Stimulated activated CD4-positive, alpha-beta T cell treated with anti-CD3 and anti-CD28 coated beads, Interleukin-12 subunit alpha, Interleukin-12 subunit beta, amount 100 ng/mL, for 4 hours (primary cell): Measurements from ENCODE around the gene LTBP2.

Experiments used
- DNase-seq: peaks from one replicate; pipeline ENCODE4 v3.0.0-alpha.2; 2020

LTBP2 gene

GRCh38 chr14:74611650-74612349 is at the start of gene LTBP2:
TSS of gene LTBP2 (minus strand) at chr14:74612237. CDS start at chr14:74611944, 293 bp downstream.
- peak; percentile 12 for DNase-seq

DNA sequence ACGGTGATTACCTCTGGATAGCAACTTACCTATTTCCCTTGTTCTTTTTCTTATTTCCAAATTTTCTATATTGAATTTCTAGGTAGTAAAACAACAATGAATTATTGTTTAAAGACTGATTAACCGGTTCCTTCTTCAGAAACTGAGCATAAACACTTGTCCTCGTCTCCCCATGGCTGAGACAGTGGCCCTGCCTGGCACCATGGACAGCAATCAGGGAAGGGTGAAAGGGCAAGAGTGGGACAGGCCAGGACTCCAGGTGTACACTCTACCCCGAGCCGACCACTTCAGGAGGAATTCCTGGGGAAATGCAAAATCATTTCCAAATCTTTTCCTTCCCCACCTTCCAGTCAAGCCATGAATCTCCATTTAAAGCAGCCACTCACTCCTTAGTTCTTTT is 48.8 kb upstream of the LTBP2 start:
- no peak for DNase-seq

- no peak for DNase-seq
These were observed 48.1 kb upstream of the LTBP2 start for GRCh38 chr14:74660167-74660566.

GRCh38 chr14:74658535-74659131 is 46.6 kb upstream of the LTBP2 start:
- DNase-seq, result no peak

DNA sequence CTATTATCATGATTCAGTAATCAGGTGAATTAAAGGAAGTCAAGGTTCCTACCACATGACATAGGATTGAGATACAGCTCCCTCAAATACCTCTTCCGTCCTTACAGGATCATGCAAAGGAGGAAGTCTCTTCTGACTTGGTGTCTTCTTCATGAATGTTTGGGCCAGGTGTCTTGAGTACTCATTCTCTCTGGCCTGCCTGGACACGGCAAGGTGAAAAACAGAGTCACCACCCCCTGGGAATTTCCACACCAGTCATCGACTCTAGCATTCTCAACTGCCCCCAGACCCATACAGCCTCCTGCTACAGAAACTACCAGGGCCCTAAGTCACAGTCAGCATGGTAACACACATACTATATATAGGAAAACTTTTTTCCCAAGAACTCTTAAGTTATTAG is 44.9 kb upstream of the LTBP2 start:
- no peak for DNase-seq

DNA sequence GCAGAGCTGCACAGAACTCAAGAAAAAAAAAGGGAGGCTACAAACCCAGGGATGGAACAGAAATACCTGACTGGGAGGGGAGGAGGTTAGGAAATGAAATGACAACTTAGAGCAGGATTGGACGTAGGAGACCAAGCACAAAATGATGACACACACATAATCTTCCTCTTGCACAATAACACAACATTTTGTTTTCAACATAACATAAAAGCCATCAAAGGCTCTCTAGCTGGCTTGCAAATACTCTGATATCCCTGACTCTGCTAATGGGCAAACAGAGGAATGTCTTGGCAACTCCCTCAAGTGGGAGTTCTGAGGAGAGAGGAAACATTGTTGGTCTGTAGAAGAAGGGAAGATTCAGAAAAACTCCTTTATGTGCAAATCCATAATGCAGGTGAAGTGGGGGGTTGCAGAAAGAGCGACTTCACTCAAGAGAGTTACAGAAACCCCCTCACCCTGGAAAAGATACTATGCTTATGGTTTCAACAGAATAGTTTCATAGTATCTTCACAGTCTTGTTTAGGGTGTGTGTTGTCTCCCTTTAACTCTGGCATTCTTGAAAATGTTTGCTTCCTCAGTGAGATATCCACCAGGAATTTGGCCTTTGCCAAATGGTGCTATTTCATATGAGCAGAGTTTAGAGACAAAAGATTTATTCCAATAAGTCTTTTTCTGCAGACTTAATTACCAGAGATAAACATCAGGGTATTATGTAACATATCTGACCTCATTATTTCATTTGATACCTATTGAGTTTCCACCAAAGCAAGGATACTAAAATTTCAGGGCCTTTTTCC is 43.8 kb upstream of the LTBP2 start:
- no peak for DNase-seq

DNA sequence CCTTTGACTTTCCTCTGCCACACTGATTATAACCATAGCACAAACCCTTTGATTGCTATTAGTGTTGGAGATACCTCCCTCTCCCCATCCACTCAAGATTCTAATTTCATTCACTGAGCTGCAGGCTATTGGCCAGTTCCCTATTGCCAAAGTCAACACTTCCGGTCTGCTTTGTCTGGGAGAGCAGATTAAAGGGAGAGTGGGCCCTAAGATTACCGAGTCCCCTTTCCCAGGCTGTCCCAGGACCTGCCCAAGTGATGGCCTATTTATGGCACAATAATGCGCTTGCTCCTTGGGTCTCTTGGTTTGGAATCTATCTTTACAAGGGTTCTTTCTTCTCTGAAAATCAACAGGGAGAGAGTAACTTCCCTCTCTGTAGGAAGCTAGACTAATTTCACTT is 42.9 kb upstream of the LTBP2 start:
- DNase-seq, result no peak

DNA sequence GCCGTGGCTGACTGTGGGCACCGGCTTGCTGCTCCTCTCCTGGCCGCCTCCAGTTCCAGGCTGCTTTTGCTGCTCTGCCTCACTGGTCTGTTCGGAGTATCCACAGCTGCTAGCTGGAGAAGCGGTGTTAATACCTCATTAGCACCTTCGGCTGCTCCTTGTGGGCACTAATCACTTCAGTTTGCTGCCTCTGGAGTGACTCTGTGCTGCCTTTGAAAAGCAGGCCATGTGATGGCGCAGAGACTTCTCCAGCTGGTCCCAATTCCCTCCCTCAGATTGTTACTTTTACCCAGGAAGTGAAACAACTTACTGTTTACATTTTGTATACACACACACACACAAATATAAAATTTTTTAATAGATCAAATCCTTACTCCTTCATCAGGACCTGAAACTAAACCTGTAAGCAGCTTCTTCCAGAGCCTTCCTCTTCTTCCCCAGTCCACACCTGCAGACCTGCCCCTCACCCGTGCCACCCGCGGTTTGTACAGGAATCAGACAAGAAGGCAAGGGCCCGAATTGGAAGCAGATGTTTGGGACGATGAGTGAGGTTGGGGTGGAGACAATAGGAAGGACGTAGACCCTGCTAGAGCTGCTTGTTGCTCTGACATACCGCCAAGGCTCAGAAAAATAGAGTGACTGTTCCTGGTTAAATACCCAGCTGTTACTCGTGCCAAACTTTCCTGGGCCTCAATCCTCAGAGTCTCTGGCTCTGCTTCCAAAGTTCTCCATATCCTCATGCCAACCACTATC is 41.5 kb upstream of the LTBP2 start:
- no peak for DNase-seq

- DNase-seq, result no peak
These were observed 40.5 kb upstream of the LTBP2 start for GRCh38 chr14:74652541-74652940.

GRCh38 chr14:74650927-74651686 is 39.1 kb upstream of the LTBP2 start:
- DNase-seq, result no peak

GRCh38 chr14:74649673-74650072 is 37.6 kb upstream of the LTBP2 start:
- DNase-seq, result no peak

DNA sequence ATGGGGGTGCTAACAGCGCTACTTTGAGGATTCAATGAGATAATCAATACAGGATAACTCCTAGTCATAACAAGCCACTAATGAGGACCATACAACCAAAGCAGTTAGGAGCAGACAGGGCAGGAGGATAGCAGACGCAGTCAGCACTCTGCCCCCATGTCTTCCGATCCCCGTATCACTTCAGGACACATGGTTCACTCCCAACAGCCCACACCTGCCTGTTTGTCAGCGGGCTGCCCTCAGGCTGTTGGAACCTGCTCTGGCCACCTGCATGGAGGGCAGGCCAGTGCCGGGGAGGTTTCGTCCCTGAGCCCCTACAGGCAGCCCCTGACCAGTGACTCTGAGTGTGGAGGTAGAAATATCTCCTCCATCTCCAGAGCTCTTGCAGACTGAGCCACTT is 37.1 kb upstream of the LTBP2 start:
- no peak for DNase-seq

- no peak for DNase-seq
These were observed 36.6 kb upstream of the LTBP2 start for GRCh38 chr14:74648601-74649000.

GRCh38 chr14:74647678-74648461 is 35.8 kb upstream of the LTBP2 start:
- DNase-seq, result no peak

DNA sequence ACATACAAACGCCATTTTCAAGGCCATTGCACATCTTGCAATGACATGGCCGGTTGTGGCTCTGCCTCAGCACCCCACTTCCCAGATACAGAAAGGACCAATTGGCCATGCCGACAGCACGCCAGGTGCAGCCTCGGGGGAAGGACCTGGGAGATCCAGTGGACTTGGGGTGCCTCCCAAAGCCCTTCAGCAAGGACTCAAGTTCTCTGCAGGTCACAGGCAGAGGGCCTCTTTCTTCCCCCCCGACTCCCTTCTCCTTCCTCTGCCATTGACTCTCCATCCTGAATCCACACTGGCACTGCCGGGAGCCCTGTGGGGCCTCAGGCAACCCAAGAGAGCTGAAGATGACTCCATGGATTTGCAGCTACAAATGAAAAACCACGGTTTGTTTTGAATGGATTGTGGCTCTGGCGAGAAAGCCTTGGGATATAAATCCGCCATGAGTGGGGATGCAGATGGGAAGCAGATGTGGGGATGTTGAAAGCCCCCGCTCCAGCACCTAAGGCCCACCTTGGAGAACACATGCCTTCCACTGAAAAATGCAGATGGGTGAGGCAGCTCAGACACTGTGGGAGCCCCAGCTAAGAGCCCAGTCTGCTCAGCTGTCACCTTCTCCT is 35.1 kb upstream of the LTBP2 start:
- DNase-seq, result no peak

DNA sequence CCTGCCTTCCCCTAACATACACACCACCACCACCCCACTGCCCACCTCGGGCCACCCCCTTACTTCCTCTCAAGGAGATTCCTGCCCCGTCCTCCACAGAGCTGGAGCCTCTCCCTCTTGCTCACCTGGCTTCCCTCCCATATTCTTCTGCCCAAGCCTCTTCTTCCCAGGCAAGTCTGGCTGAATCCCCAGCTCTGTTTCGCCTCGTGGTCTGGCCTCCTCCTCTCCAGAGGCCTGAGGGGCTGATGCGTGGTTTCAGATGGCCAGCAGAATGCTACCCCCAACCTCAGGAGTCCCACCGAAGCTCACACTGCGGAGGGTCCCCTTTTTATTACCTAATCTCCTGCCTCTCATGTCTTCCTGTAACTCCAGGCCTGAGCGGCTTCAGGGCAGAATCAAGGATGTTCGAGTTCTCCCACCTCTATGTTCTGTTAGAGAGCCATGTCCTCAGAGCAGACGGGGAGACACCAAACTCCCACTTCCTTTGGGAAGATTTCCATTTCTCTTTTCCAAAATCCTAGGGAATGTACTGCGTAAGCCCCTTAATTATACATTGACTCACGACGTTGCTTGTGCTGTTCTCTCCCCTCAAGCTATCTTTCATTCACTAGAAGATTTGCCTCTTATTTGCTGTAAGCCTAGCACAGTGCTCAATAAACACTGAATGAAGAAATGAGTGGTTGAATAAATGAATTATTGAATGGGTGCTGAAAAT is 33.9 kb upstream of the LTBP2 start:
- no peak for DNase-seq

- DNase-seq, result no peak
These were observed 33.2 kb upstream of the LTBP2 start for GRCh38 chr14:74645244-74645643.

DNA sequence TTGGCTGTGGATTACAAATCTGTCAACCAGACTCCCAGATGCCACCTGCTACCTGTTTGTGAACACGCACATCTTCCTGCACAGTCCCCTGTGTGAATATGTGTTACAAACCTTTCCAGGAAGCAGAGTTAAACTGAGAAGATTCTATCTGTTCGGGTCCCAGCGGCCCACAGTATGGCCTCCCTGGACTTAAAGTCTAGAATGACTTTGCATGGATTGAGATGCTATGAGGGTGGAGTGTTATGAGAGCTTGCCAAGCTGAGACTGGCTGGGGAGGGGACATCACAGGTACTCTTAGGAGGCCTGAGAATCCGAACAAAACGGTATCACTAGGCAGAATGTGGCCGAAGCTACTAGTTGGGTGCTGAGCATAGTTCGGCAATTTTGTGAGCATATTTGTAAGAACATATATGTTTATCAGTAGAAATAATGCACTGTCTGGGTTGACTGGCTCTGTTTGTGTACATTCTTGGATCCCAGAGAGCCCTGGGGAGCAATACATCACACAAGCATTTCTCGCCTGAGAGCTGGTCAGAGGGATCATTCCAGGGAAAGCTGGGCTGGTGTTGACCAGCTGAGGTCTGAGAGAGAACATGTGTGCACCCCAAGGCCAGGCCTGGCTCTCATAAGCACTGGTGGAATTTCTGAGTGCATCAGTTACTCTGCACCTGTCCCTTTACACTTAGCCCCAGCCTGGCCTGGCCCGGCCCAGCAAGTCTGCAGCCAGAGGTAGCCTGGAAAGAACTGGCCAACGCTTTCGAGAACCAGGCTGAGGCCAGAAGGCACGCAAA is 29.8 kb upstream of the LTBP2 start:
- DNase-seq, result no peak

- DNase-seq, result no peak
These were observed 26.9 kb upstream of the LTBP2 start for GRCh38 chr14:74638966-74639365.

DNA sequence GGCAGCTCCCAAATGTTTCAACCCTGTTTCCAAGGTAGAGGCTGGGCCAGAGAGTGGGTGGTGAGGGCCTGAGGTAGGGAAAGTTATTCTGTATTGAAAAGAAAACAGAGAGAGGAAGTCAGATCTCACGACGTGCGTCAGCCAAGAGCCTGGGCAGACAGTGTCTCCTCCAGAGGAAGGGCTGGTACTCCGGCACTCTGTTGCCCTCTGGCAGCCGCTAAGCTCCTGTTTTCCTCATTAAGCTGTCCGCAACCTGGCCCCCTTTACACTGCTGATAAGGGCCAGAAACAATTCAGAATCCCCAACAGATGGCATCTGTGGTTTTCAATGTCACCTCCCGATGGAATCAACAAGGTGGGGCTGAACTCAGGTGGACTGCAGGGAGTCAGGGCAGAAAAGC is 26.0 kb upstream of the LTBP2 start:
- no peak for DNase-seq
